ENCODE measurements around the gene SETD1B.

Gene SETD1B

GRCh38 chr12:121802485-121802842 lies 1.3 kb upstream of the SETD1B start:
- Histone ChIP-seq H3K9ac (ENCODE audit: low read length) (peak overlapping the region; percentile 98), H3K4me1 (ENCODE audit: low read length) (peaks cover 41% of the 10 kb centered on the region), H3K4me3 (ENCODE audit: low read length) (peak overlapping the region; percentile 78), H3K4me2 (ENCODE audit: low read length) (peak overlapping the region; percentile 88), H4K20me1 (ENCODE audit: insufficient read depth, low read length) (peaks cover 14% of the 10 kb centered on the region; the same call in 1 of the 2 replicates), H3K27ac (ENCODE audit: low read length) (peak overlapping the region; percentile 97), H2AFZ (ENCODE audit: low read depth, low read length) (no peak overlapping the region), H3K36me3 (replicated peaks; ENCODE audit: low read depth, low read length) (peaks cover 24% of the 10 kb centered on the region), H3K27me3 (ENCODE audit: low read depth, low read length) (no peaks in the 10 kb centered on the region), H3K9me3 (ENCODE audit: insufficient read depth, low read length) (no peaks in the 10 kb centered on the region), H3K79me2 (ENCODE audit: low read length) (peaks cover 81% of the 10 kb centered on the region)
- TF ChIP-seq, protein P1, sequence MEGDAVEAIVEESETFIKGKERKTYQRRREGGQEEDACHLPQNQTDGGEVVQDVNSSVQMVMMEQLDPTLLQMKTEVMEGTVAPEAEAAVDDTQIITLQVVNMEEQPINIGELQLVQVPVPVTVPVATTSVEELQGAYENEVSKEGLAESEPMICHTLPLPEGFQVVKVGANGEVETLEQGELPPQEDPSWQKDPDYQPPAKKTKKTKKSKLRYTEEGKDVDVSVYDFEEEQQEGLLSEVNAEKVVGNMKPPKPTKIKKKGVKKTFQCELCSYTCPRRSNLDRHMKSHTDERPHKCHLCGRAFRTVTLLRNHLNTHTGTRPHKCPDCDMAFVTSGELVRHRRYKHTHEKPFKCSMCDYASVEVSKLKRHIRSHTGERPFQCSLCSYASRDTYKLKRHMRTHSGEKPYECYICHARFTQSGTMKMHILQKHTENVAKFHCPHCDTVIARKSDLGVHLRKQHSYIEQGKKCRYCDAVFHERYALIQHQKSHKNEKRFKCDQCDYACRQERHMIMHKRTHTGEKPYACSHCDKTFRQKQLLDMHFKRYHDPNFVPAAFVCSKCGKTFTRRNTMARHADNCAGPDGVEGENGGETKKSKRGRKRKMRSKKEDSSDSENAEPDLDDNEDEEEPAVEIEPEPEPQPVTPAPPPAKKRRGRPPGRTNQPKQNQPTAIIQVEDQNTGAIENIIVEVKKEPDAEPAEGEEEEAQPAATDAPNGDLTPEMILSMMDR (IDR thresholded peaks at IDR 0.05; ENCODE audit: low read depth, low read length), result no peak
- TF ChIP-seq EZH2phosphoT487 (IDR thresholded peaks at IDR 0.05; ENCODE audit: low read depth), result no peak

DNA sequence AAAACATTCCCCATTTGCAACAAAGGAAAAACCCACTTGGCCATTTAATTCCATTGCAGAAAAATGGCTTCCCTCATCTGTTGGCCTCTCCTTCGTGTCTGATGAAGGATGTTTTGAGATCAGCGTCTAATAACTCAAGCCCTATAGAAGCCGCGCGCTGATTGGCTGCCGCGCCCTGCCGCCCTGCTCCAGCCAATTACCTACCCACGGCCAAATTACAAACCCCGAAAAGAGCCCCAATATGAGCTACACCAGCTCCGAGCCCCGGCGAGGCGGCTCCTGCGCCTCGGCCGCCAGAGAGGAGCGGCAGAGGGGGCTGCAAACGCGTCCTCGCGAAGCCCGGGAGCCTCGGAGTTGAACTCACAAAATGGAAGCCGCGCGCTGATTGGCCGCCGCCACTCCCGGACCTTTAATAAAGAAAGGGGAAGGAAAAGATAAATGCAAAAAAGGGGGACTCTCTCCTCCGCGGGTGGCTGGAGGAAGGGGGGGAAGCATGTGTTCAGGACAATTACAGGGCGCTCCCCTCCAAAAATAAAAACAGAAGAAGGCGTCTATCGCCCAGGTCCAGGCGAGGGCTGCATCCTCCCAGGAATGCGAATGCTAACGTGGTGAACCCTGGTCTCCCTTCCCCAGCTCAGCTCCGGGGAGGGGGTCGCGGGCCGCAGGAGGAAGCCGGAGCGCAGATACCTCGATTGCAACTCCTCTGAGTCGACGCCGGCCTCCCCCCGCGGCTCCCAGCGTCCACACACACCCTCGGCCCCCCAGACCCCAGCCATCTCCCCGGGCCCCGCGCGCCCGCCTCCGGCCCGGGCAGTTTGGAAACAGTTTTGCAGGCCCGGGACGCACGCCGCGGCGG lies 738 bp upstream of the SETD1B start:
- Histone ChIP-seq H3K27ac (ENCODE audit: low read length) (peak overlapping the region; percentile 97), H3K79me2 (ENCODE audit: low read length) (peaks cover 83% of the 10 kb centered on the region), H3K9ac (ENCODE audit: low read length) (peak overlapping the region; percentile 98), H3K4me1 (ENCODE audit: low read length) (peaks cover 42% of the 10 kb centered on the region), H3K36me3 (replicated peaks; ENCODE audit: low read depth, low read length) (peaks cover 24% of the 10 kb centered on the region), H3K4me2 (ENCODE audit: low read length) (peak overlapping the region; percentile 88), H3K27me3 (ENCODE audit: low read depth, low read length) (no peaks in the 10 kb centered on the region), H3K4me3 (ENCODE audit: low read length) (peak overlapping the region; percentile 78), H3K9me3 (ENCODE audit: insufficient read depth, low read length) (no peaks in the 10 kb centered on the region), H2AFZ (ENCODE audit: low read depth, low read length) (peak overlapping the region; percentile 55; the same call in 1 of the 2 replicates), H4K20me1 (ENCODE audit: insufficient read depth, low read length) (peaks cover 14% of the 10 kb centered on the region; the same call in 1 of the 2 replicates)
- TF ChIP-seq, protein P1 (IDR thresholded peaks at IDR 0.05; ENCODE audit: low read depth, low read length), result no peak

DNA sequence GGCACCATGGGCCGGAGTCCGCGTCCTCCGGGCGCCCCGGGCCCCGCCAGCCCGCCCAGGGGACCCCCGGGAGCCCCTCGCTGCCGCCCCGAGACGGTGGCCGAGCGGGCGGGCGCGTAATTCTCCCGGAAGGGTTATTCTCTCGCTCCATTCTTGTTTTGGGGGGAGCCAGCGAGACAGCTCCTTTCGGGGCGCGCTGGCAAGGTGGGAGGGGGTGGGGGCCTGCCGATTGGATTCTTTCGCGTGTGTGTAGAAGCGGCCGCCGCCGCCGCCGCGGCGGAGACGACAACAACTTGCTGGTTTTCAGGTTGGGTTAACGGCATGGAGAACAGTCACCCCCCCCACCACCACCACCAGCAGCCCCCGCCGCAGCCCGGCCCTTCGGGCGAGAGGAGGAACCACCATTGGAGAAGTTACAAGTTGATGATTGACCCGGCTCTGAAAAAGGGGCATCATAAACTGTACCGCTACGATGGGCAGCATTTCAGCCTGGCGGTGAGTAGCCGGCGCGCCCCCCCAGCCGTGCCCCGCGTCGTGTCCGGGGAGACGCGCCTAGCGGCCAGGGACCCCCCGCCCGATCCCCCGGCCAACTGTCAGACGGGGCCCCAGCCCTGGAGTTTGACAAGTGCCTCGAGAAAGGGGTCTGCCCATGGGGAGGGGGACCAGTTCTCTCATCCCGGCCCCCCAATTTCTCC lies 755 bp downstream of the SETD1B start:
- peak overlapping the region; percentile 78 for H3K27ac ChIP-seq (ENCODE audit: low read length)

More for the DNA sequence above, 755 bp downstream of the SETD1B start:
- Histone ChIP-seq H3K9ac (ENCODE audit: low read length) (peak overlapping the region; percentile 98), H2AFZ (ENCODE audit: low read depth, low read length) (no peak overlapping the region), H3K4me2 (ENCODE audit: low read length) (peak overlapping the region; percentile 98), H3K36me3 (replicated peaks; ENCODE audit: low read depth, low read length) (peaks cover 22% of the 10 kb centered on the region), H4K20me1 (ENCODE audit: insufficient read depth, low read length) (peaks cover 10% of the 10 kb centered on the region; the same call in 1 of the 2 replicates), H3K79me2 (ENCODE audit: low read length) (peaks cover 82% of the 10 kb centered on the region), H3K4me1 (ENCODE audit: low read length) (peaks cover 35% of the 10 kb centered on the region), H3K4me3 (ENCODE audit: low read length) (peak overlapping the region; percentile 95), H3K27me3 (ENCODE audit: low read depth, low read length) (no peaks in the 10 kb centered on the region), H3K9me3 (ENCODE audit: insufficient read depth, low read length) (no peaks in the 10 kb centered on the region)
- no peak for TF ChIP-seq EZH2phosphoT487 (IDR thresholded peaks at IDR 0.05; ENCODE audit: low read depth)
- TF ChIP-seq, protein P1 (IDR thresholded peaks at IDR 0.05; ENCODE audit: low read depth, low read length), result no peak

Measured in OCI-LY3 (cell line).